CD4-positive, CD25-positive, alpha-beta regulatory T cell (primary cell): ENCODE data around the gene ARHGAP6. TPM values are rescaled to one million over a fixed set of nuclear protein-coding genes. Genes with fewer than 3 reads are reported as not detected.

Experiments used
- ATAC-seq, 2 donors: fragments of 150-1000 bp; cut with Tn5 transposase; one replicate each; pipeline ENCODE4 v1.10.0; 2021; ENCODE audit warnings: low read depth in 2 of 2, moderate number of reproducible peaks in 2 of 2, moderate library complexity in 1 of 2
- DNase-seq, 3 donors: peaks; one replicate each; pipeline versions ENCODE4 v3.0.0 to v3.0.0-alpha.2; 2012 to 2022; ENCODE audit warnings: mixed read lengths in 1 of 3
- H3K27ac ChIP-seq: one replicate; pipeline ENCODE4 v1.7.0; 2013; ENCODE audit warnings: mild to moderate bottlenecking, low read length; ENCODE audit not compliant: insufficient read depth, poor library complexity, severe bottlenecking
- H3K27me3 ChIP-seq: one replicate; pipeline ENCODE4 v1.7.0; 2013; ENCODE audit warnings: low read length; ENCODE audit not compliant: control insufficient read depth, insufficient read depth
- H3K36me3 ChIP-seq: one replicate; pipeline ENCODE4 v1.7.0; 2013; ENCODE audit warnings: mild to moderate bottlenecking, low read length, moderate library complexity; ENCODE audit not compliant: control insufficient read depth, insufficient read depth
- H3K4me1 ChIP-seq: 2 replicates; pipeline ENCODE4 v1.7.0; 2013; ENCODE audit warnings: mild to moderate bottlenecking, low read length; ENCODE audit not compliant: insufficient read depth, control insufficient read depth, poor library complexity, severe bottlenecking
- H3K4me3 ChIP-seq: one replicate; pipeline ENCODE4 v1.7.0; 2013; ENCODE audit warnings: low read depth, mild to moderate bottlenecking, low read length, moderate library complexity
- H3K9me3 ChIP-seq, 2 experiments: 1 replicate in 1 of 2; 2 replicates in 1 of 2; pipeline ENCODE4 v1.7.0; 2013; ENCODE audit warnings: low read length in 2 of 2, mild to moderate bottlenecking in 1 of 2, moderate library complexity in 1 of 2; ENCODE audit not compliant: control insufficient read depth in 2 of 2
- H3K27ac Mint-ChIP-seq, 3 donors: one replicate each; pipeline ENCODE4 v1.8.0; 2020 to 2022; ENCODE audit warnings: mild to moderate bottlenecking in 3 of 3, mixed read lengths in 3 of 3, moderate library complexity in 2 of 3
- H3K27me3 Mint-ChIP-seq: one replicate; pipeline ENCODE4 v1.8.0; 2022; ENCODE audit warnings: mild to moderate bottlenecking, mixed read lengths
- H3K36me3 Mint-ChIP-seq: one replicate; pipeline ENCODE4 v1.8.0; 2020; ENCODE audit warnings: mixed read lengths
- H3K4me1 Mint-ChIP-seq, 4 donors: one replicate each; pipeline ENCODE4 v1.8.0; 2020 to 2022; ENCODE audit warnings: mixed read lengths in 4 of 4, mild to moderate bottlenecking in 1 of 4
- H3K4me3 Mint-ChIP-seq, 4 donors: one replicate each; pipeline ENCODE4 v1.8.0; 2020 to 2022; ENCODE audit warnings: mild to moderate bottlenecking in 4 of 4, mixed read lengths in 4 of 4, moderate library complexity in 3 of 4
- H3K9me3 Mint-ChIP-seq, 7 donors: one replicate each; pipeline ENCODE4 v1.8.0; 2020 to 2022; ENCODE audit warnings: mixed read lengths in 7 of 7, mild to moderate bottlenecking in 3 of 7, moderate library complexity in 2 of 7
- polyA plus RNA-seq, 4 donors: library from polyadenylated mRNA; unstranded; fragments of 300-500 nt; fragmentation: Illumina TruSeq; gene quantifications; one replicate each; pipeline ENCODE4 v1.2.3, GENCODE V29; 2021
- total RNA-seq: library from RNA; stranded (reverse); gene quantifications from one replicate; pipeline ENCODE4 v1.2.3, GENCODE V29; 2022

The ARHGAP6 gene
- total and polyA plus RNA-seq, 5 donors from 2014 or later, result 1.8 TPM; not detected in 4

- Mint-ChIP-seq H3K9me3 (no peaks in the 10 kb centered on the region), H3K4me3 (no peak overlapping the region), H3K4me1 (no peaks in the 10 kb centered on the region), H3K27me3 (no peaks in the 10 kb centered on the region), H3K27ac (no peak overlapping the region), H3K36me3 (no peaks in the 10 kb centered on the region)
- ATAC-seq (no peak), DNase-seq (no peak)
- Histone ChIP-seq H3K27me3 (no peaks in the 10 kb centered on the region), H3K4me3 (no peak overlapping the region), H3K4me1 (no peaks in the 10 kb centered on the region), H3K27ac (no peak overlapping the region), H3K9me3 (no peaks in the 10 kb centered on the region), H3K36me3 (no peaks in the 10 kb centered on the region)
Observed at GRCh38 chrX:11566173-11566572, 99.5 kb downstream of the ARHGAP6 start.

DNA sequence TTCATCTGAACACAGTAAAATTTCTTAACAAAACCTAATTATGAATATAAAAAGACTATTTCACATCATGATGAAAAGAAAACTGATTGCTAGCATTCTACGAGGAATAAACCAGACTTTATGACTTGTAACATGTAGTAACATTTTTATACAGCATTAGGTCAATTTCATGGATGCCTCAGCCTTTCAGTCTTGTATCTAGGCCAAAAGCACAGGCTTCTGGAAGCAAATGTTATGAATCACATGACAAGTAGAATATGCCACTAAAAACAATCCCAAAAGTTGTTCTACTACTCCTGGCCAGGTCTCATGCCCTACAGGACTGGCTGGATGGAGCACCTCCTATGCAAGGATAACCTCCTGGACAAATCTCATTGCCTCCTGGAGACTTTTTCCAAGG, 101.2 kb downstream of the ARHGAP6 start:
- H3K36me3 Mint-ChIP-seq, result no peaks in the 10 kb centered on the region
- no peak overlapping the region for H3K4me3 ChIP-seq
- ATAC-seq (no peak), DNase-seq (no peak)
- H3K27ac Mint-ChIP-seq, result no peak overlapping the region
- H3K4me3 Mint-ChIP-seq, result no peak overlapping the region
- no peaks in the 10 kb centered on the region for H3K4me1 ChIP-seq
- H3K27ac ChIP-seq, result no peak overlapping the region
- H3K9me3 Mint-ChIP-seq, result no peaks in the 10 kb centered on the region
- no peaks in the 10 kb centered on the region for H3K36me3 ChIP-seq
- H3K4me1 Mint-ChIP-seq, result no peaks in the 10 kb centered on the region
- H3K27me3 ChIP-seq, result no peaks in the 10 kb centered on the region
- no peaks in the 10 kb centered on the region for H3K9me3 ChIP-seq
- no peaks in the 10 kb centered on the region for H3K27me3 Mint-ChIP-seq

- Mint-ChIP-seq H3K9me3 (no peaks in the 10 kb centered on the region), H3K27ac (no peak overlapping the region), H3K4me3 (no peak overlapping the region), H3K27me3 (no peaks in the 10 kb centered on the region), H3K36me3 (no peaks in the 10 kb centered on the region), H3K4me1 (no peaks in the 10 kb centered on the region)
- Histone ChIP-seq H3K4me3 (no peak overlapping the region), H3K27me3 (no peaks in the 10 kb centered on the region), H3K9me3 (no peaks in the 10 kb centered on the region), H3K36me3 (no peaks in the 10 kb centered on the region), H3K4me1 (no peaks in the 10 kb centered on the region), H3K27ac (no peak overlapping the region)
- ATAC-seq (no peak), DNase-seq (no peak)
Observed at GRCh38 chrX:11562570-11562969, 103.2 kb downstream of the ARHGAP6 start.

DNA sequence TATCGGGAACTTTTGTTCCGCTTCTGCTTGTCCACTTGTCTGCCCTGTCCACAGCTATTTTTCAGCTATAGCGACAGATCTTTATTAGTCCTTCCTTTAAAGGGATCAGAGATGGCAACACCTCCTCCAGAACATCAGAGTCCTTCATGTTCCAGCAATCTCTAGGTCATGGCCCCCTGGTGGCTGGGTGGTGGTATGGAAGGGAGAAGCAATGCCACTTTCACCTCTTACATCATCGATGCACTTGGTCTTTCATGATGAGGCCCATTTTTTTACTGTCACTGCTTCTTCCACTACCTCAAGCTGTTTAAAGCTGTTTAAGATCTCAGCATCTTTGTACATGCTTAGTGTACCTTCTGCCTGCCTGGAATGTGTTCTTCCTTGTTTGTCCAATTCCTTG, 106.7 kb downstream of the ARHGAP6 start:
- DNase-seq, result peak; percentile 6 to 66 (median 25)
- Histone ChIP-seq H3K27me3 (no peaks in the 10 kb centered on the region), H3K36me3 (no peaks in the 10 kb centered on the region), H3K9me3 (no peaks in the 10 kb centered on the region), H3K4me3 (no peak overlapping the region), H3K27ac (no peak overlapping the region), H3K4me1 (no peaks in the 10 kb centered on the region)
- ATAC-seq, result no peak
- Mint-ChIP-seq H3K4me1 (no peaks in the 10 kb centered on the region), H3K36me3 (no peaks in the 10 kb centered on the region), H3K4me3 (no peak overlapping the region), H3K27me3 (no peaks in the 10 kb centered on the region), H3K27ac (no peak overlapping the region), H3K9me3 (no peaks in the 10 kb centered on the region)

DNA sequence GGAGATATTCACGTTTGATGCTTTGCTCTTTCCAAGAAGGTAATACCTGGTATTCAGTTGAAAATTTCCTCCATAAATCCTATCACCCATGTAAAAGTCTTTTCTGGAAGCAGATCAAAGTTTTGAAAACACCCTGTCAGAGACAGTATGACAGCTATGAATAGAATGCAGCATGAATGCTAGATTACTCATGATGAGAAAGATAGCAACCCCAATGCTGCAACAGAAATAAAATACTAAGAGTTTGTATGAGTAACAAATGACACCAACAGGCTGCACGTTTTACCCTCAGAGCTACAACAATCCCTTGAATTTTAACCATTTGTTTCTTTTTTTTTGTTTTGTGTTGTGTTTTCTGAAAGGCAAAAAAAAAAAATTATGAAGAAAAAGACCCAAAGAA, 108.6 kb downstream of the ARHGAP6 start:
- H3K27me3 Mint-ChIP-seq, result no peaks in the 10 kb centered on the region
- no peak overlapping the region for H3K4me3 Mint-ChIP-seq
- Histone ChIP-seq H3K9me3 (no peaks in the 10 kb centered on the region), H3K4me1 (no peaks in the 10 kb centered on the region), H3K27ac (no peak overlapping the region), H3K36me3 (no peaks in the 10 kb centered on the region), H3K27me3 (no peaks in the 10 kb centered on the region), H3K4me3 (no peak overlapping the region)
- peaks cover 0 to 2% (median 0%) of the 10 kb centered on the region in 7 donors for H3K9me3 Mint-ChIP-seq
- no peak for ATAC-seq
- H3K27ac Mint-ChIP-seq, result no peak overlapping the region
- no peak for DNase-seq
- H3K36me3 Mint-ChIP-seq, result no peaks in the 10 kb centered on the region
- no peaks in the 10 kb centered on the region for H3K4me1 Mint-ChIP-seq

- Histone ChIP-seq H3K27ac (no peak overlapping the region), H3K9me3 (no peaks in the 10 kb centered on the region), H3K4me1 (no peaks in the 10 kb centered on the region), H3K4me3 (no peak overlapping the region), H3K36me3 (no peaks in the 10 kb centered on the region), H3K27me3 (no peaks in the 10 kb centered on the region)
- Mint-ChIP-seq H3K4me1 (no peaks in the 10 kb centered on the region), H3K27ac (no peak overlapping the region), H3K27me3 (no peaks in the 10 kb centered on the region), H3K4me3 (no peak overlapping the region), H3K36me3 (no peaks in the 10 kb centered on the region), H3K9me3 (peaks cover 0 to 2% (median 0%) of the 10 kb centered on the region in 7 donors)
- ATAC-seq, result no peak
- DNase-seq, result no peak
Observed at GRCh38 chrX:11555759-11556158, 110.0 kb downstream of the ARHGAP6 start.

- Histone ChIP-seq H3K36me3 (no peaks in the 10 kb centered on the region), H3K4me3 (no peak overlapping the region), H3K9me3 (no peaks in the 10 kb centered on the region), H3K27ac (no peak overlapping the region), H3K27me3 (no peaks in the 10 kb centered on the region), H3K4me1 (no peaks in the 10 kb centered on the region)
- Mint-ChIP-seq H3K27ac (peak overlapping the region in 1 of 3 donors; percentile 67), H3K36me3 (no peaks in the 10 kb centered on the region), H3K9me3 (peaks cover 0 to 2% (median 0%) of the 10 kb centered on the region in 7 donors), H3K4me1 (no peaks in the 10 kb centered on the region), H3K27me3 (peaks cover 13% of the 10 kb centered on the region), H3K4me3 (no peak overlapping the region)
- no peak for DNase-seq
- no peak for ATAC-seq
Observed at GRCh38 chrX:11553594-11553993, 112.1 kb downstream of the ARHGAP6 start.

- Histone ChIP-seq H3K27ac (no peak overlapping the region), H3K36me3 (no peaks in the 10 kb centered on the region), H3K27me3 (no peaks in the 10 kb centered on the region), H3K9me3 (no peaks in the 10 kb centered on the region), H3K4me1 (no peaks in the 10 kb centered on the region), H3K4me3 (no peak overlapping the region)
- no peak for DNase-seq
- Mint-ChIP-seq H3K36me3 (no peaks in the 10 kb centered on the region), H3K27me3 (peaks cover 13% of the 10 kb centered on the region), H3K9me3 (peaks cover 0 to 2% (median 0%) of the 10 kb centered on the region in 7 donors), H3K27ac (no peak overlapping the region), H3K4me3 (no peak overlapping the region), H3K4me1 (no peaks in the 10 kb centered on the region)
- no peak for ATAC-seq
Observed at GRCh38 chrX:11551151-11551550, 114.6 kb downstream of the ARHGAP6 start.
